ENCODE results near the gene ADRA2B.
"Not testable (repeated sequence)": the region's sequence is repeated elsewhere in the genome, so short reads cannot be mapped to it uniquely, and the experiment has no call there.

Gene ADRA2B

DNA sequence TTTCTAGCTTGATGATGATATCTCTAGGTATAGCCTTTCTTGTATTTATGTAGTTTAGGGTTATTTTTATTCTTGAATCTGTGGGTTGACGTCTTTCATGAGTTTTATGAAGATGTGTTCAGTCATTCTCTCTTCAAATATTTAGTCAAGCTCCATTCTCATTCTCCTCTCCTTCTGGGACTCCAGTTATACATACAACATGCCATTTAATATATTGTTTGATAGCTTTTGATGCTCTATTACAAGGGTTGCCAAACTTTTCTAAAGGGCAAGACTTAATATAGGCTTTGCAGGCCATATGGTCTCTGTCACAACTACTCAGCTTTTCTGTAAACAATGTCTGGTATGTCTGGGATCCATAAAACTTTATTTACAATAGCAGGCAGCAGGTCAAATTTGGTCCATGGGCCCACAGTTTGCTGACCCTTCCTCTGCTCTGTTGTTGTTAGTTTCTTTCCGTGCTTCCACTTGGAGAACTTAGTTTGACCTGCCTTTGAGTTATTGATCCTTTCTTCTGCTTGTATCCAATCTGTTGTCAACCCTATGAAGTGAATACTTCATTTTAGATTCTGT, 41.1 kb downstream of the ADRA2B start:
- no peak overlapping the region for H3K4me3 ChIP-seq (replicated peaks; ENCODE audit: low read depth, low read length)
- no peak for TF ChIP-seq CTCF (IDR thresholded peaks at IDR 0.05; ENCODE audit: low read length, missing control alignments)
- DNase-seq (ENCODE audit: low read depth), result no peak

- H3K4me3 ChIP-seq (replicated peaks; ENCODE audit: low read depth, low read length), result no peak overlapping the region
- TF ChIP-seq CTCF (IDR thresholded peaks at IDR 0.05; ENCODE audit: low read length, missing control alignments), result no peak
- no peak for DNase-seq (ENCODE audit: low read depth)
Observed at GRCh38 chr2:96074156-96074555, 42.2 kb downstream of the ADRA2B start.

DNA sequence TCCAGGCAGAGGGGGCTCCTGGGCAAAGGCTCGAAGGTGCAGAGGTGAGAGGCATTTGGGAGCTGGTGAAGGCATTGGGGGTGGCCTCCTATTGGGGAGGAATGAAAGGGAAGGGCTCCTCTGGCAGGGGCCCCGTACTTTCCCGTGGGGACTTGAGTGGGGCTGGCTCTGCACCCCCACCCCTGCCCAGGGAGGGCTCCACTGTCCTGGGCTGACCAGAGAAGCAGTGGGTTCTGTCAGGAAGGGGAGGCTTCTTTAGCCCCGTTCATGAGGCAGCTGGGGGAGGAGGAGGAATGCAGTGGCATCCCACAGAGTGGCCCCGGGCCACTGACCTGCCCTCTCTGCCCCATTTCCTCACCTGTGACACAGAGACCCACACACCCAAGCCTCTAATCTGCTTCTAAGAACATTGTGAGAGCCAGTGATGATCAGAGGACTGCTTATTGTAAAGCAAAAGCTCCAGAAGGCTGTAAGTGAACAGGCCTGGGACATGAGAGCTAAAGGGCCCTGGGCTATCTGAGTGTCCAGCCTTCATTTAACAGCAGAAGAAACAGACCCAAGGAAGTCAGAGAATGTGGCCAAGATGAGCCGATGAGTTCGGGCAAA, 43.1 kb downstream of the ADRA2B start:
- DNase-seq (ENCODE audit: low read depth), result no peak
- TF ChIP-seq CTCF (IDR thresholded peaks at IDR 0.05; ENCODE audit: low read length, missing control alignments), result no peak

GRCh38 chr2:96072746-96073145, 43.6 kb downstream of the ADRA2B start:
- TF ChIP-seq CTCF (IDR thresholded peaks at IDR 0.05; ENCODE audit: low read length, missing control alignments), result no peak
- DNase-seq (ENCODE audit: low read depth), result no peak
- H3K4me3 ChIP-seq (replicated peaks; ENCODE audit: low read depth, low read length), result no peak overlapping the region

More for the DNA sequence above, 43.1 kb downstream of the ADRA2B start:
- no peak overlapping the region for H3K4me3 ChIP-seq (replicated peaks; ENCODE audit: low read depth, low read length)

DNA sequence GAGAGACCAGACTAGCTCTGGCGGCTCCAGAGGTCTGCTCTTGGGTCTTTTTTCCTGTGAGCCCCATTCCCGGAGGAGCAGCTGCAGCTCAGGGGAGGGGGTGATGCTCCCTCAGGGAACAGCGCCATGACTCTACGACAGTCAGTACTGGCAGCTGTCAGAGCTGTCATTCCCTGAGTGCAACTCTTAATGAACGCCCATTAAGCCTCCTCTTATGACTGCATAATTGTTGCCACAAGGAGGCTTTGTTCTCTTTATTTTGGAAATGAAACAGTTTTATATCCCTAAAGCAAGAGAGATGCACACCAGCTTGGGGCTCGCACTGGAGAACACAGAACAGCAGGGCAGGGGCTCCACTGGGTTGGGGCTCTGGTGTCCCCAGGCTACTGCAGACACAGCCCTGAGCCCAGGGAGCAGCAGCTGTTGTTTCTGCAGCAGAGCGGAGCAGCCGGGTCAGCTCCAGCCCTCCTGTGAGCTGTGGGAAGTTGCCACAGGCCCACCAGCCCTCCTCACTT, 44.3 kb downstream of the ADRA2B start:
- DNase-seq (ENCODE audit: low read depth); H3K4me3 ChIP-seq (replicated peaks; ENCODE audit: low read depth, low read length): not testable (repeated sequence)

GRCh38 chr2:96071087-96071976, 45.0 kb downstream of the ADRA2B start:
- H3K4me3 ChIP-seq (replicated peaks; ENCODE audit: low read depth, low read length); DNase-seq (ENCODE audit: low read depth): not testable (repeated sequence)

- not testable (repeated sequence) for DNase-seq (ENCODE audit: low read depth); H3K4me3 ChIP-seq (replicated peaks; ENCODE audit: low read depth, low read length)
Observed at GRCh38 chr2:96070351-96070750, 46.0 kb downstream of the ADRA2B start.

- not testable (repeated sequence) for DNase-seq (ENCODE audit: low read depth); H3K4me3 ChIP-seq (replicated peaks; ENCODE audit: low read depth, low read length)
Observed at GRCh38 chr2:96069878-96070277, 46.5 kb downstream of the ADRA2B start.

- not testable (repeated sequence) for DNase-seq (ENCODE audit: low read depth); H3K4me3 ChIP-seq (replicated peaks; ENCODE audit: low read depth, low read length)
Observed at GRCh38 chr2:96067902-96068581, 48.3 kb downstream of the ADRA2B start.

DNA sequence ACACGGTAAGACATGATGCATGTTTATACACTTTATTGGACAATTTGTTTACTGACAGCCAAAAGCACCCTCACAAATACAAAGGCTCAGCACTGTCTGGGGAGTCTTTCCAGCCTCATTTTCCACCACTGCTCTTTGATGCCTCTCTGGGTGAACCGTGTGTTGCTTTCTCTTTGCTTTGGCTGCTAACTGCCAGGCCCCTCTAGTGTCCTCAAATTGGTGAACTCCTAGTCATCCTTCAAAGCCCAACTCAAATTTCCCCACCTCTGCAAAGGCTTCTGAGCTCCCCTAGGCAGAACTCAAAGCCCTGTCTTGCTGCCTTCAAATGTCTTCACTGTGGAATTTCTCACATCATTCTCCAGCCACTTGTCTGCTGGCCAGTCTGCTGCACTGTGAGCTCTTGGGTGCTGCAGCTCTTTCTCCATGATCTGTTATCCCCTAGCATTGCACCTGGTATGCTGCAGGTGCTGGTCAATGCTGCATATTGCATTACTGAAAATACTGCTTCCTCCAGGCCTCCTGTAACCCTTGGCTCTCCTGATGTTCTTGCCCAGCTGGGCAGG, 49.2 kb downstream of the ADRA2B start:
- DNase-seq (ENCODE audit: low read depth); H3K4me3 ChIP-seq (replicated peaks; ENCODE audit: low read depth, low read length): not testable (repeated sequence)

- DNase-seq (ENCODE audit: low read depth); H3K4me3 ChIP-seq (replicated peaks; ENCODE audit: low read depth, low read length): not testable (repeated sequence)
Observed at GRCh38 chr2:96066511-96066910, 49.9 kb downstream of the ADRA2B start.

GRCh38 chr2:96065954-96066353, 50.4 kb downstream of the ADRA2B start:
- DNase-seq (ENCODE audit: low read depth); H3K4me3 ChIP-seq (replicated peaks; ENCODE audit: low read depth, low read length): not testable (repeated sequence)

All from fibroblast of pulmonary artery (primary cell).